Measurements from ENCODE around the gene DMD.

DNA sequence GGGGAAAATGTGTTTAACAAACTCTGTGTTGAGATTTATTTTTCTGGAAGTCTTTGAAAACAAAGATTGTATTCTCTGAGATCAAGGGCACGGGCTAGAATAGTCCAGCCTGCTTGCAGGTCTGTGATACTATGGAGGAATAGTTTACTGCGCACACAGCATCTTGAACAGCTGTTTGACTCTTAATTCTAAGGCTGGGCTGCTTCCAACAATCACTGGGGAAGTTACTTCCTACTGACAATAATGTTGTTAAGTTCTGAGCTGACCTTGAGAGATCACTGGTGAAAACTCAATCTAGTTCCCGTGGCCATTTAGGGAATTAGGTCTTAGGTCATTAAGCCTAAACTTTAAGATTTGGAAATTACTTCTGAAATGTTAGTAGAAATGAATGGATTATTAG, 1723.4 kb downstream of the DMD start:
- TF ChIP-seq, protein P1, sequence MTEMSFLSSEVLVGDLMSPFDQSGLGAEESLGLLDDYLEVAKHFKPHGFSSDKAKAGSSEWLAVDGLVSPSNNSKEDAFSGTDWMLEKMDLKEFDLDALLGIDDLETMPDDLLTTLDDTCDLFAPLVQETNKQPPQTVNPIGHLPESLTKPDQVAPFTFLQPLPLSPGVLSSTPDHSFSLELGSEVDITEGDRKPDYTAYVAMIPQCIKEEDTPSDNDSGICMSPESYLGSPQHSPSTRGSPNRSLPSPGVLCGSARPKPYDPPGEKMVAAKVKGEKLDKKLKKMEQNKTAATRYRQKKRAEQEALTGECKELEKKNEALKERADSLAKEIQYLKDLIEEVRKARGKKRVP (CRISPR knock-in tag; IDR thresholded peaks at IDR 0.05) = no peak
- TF ChIP-seq, protein P2, sequence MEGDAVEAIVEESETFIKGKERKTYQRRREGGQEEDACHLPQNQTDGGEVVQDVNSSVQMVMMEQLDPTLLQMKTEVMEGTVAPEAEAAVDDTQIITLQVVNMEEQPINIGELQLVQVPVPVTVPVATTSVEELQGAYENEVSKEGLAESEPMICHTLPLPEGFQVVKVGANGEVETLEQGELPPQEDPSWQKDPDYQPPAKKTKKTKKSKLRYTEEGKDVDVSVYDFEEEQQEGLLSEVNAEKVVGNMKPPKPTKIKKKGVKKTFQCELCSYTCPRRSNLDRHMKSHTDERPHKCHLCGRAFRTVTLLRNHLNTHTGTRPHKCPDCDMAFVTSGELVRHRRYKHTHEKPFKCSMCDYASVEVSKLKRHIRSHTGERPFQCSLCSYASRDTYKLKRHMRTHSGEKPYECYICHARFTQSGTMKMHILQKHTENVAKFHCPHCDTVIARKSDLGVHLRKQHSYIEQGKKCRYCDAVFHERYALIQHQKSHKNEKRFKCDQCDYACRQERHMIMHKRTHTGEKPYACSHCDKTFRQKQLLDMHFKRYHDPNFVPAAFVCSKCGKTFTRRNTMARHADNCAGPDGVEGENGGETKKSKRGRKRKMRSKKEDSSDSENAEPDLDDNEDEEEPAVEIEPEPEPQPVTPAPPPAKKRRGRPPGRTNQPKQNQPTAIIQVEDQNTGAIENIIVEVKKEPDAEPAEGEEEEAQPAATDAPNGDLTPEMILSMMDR (CRISPR knock-in tag; IDR thresholded peaks at IDR 0.05) = no peak
- TF ChIP-seq KDM1A (CRISPR knock-in tag; IDR thresholded peaks at IDR 0.05) = no peak
- no peak for TF ChIP-seq POLR2AphosphoS5 (IDR thresholded peaks at IDR 0.05; ENCODE audit: low read depth, low read length)
- no peak for TF ChIP-seq STAT5B (CRISPR knock-in tag; IDR thresholded peaks at IDR 0.05)
- TF ChIP-seq NR2F6 (IDR thresholded peaks at IDR 0.05) = no peak
- TF ChIP-seq NR2F6 (CRISPR knock-in tag; IDR thresholded peaks at IDR 0.05) = no peak
- TF ChIP-seq ETV6 (CRISPR knock-in tag; conservative IDR thresholded peaks at IDR 0.05) = no peak
- TF ChIP-seq JUN (CRISPR knock-in tag; IDR thresholded peaks at IDR 0.05) = no peak
- no peak for TF ChIP-seq TCF12 (IDR thresholded peaks at IDR 0.05)
- no peak for TF ChIP-seq TCF12 (CRISPR knock-in tag; IDR thresholded peaks at IDR 0.05)

All from HepG2 (cell line).